GM23338 (cell line): ENCODE data around the gene ZSWIM5. TPM values are rescaled to one million over a fixed set of nuclear protein-coding genes. Genes with fewer than 3 reads are reported as not detected.

Experiments
- ATAC-seq: fragments of 200-7000 bp; cut with Tn5 transposase; 3 replicates; pipeline ENCODE4 v1.9.1; 2020
- DNase-seq: peaks from one replicate; pipeline ENCODE4 v3.0.0-alpha.2; 2015; ENCODE audit warnings: low spot score
- H2AFZ ChIP-seq: fragments of 200-600 bp; sonication (generic); 2 replicates; pipeline ENCODE4 v1.8.0; 2016; ENCODE audit warnings: antibody characterized with exemption, mild to moderate bottlenecking, moderate library complexity
- H3F3A ChIP-seq: fragments of 200-600 bp; sonication (generic); replicated peaks from 2 replicates; pipeline ENCODE4 v1.8.0; 2017; ENCODE audit warnings: antibody characterized with exemption, mixed run types, low read depth
- H3K27ac ChIP-seq: fragments of 200-600 bp; sonication (generic); 2 replicates; pipeline ENCODE4 v1.6.1; 2016; ENCODE audit warnings: low read depth
- H3K27me3 ChIP-seq: fragments of 200-600 bp; sonication (generic); 2 replicates; pipeline ENCODE4 v1.8.0; 2016; ENCODE audit warnings: mild to moderate bottlenecking, mixed run types, moderate library complexity; ENCODE audit not compliant: insufficient read depth
- H3K36me3 ChIP-seq: fragments of 200-600 bp; sonication (generic); 2 replicates; pipeline ENCODE4 v1.8.0; 2016; ENCODE audit warnings: mild to moderate bottlenecking; ENCODE audit not compliant: insufficient read depth
- H3K4me1 ChIP-seq: fragments of 200-600 bp; sonication (generic); 2 replicates; pipeline ENCODE4 v1.8.0; 2016; ENCODE audit warnings: mild to moderate bottlenecking, moderate library complexity; ENCODE audit not compliant: insufficient read depth
- H3K4me2 ChIP-seq: fragments of 200-600 bp; sonication (generic); 2 replicates; pipeline ENCODE4 v1.7.1; 2017; ENCODE audit warnings: mixed run types
- H3K4me3 ChIP-seq: fragments of 200-600 bp; sonication (generic); 2 replicates; pipeline ENCODE4 v1.6.1; 2016; ENCODE audit warnings: mixed run types
- H3K79me2 ChIP-seq: fragments of 200-600 bp; sonication (generic); replicated peaks from 2 replicates; pipeline ENCODE4 v1.8.0; 2017; ENCODE audit warnings: mild to moderate bottlenecking; ENCODE audit not compliant: insufficient read depth
- H3K9me2 ChIP-seq: fragments of 200-600 bp; sonication (generic); 2 replicates; pipeline ENCODE4 v1.8.0; 2017; ENCODE audit not compliant: insufficient read depth
- H4K20me1 ChIP-seq: fragments of 200-600 bp; sonication (generic); replicated peaks from 2 replicates; pipeline ENCODE4 v1.8.0; 2017; ENCODE audit warnings: mild to moderate bottlenecking; ENCODE audit not compliant: insufficient read depth
- H3K27ac Mint-ChIP-seq: 2 replicates; pipeline ENCODE4 v1.8.0; 2020; ENCODE audit warnings: inconsistent platforms, mild to moderate bottlenecking, moderate library complexity, mixed read lengths
- H3K27me3 Mint-ChIP-seq: 3 replicates; pipeline ENCODE4 v1.8.0; 2022; ENCODE audit warnings: low read depth, mild to moderate bottlenecking, moderate library complexity, mixed read lengths, inconsistent platforms; ENCODE audit not compliant: insufficient read depth, poor library complexity
- H3K36me3 Mint-ChIP-seq: 3 replicates; pipeline ENCODE4 v1.8.0; 2021; ENCODE audit warnings: low read depth, mild to moderate bottlenecking, inconsistent platforms, moderate library complexity, mixed read lengths
- H3K4me1 Mint-ChIP-seq: 3 replicates; pipeline ENCODE4 v1.8.0; 2020; ENCODE audit warnings: mild to moderate bottlenecking, inconsistent platforms, mixed read lengths
- H3K4me3 Mint-ChIP-seq: 3 replicates; pipeline ENCODE4 v1.8.0; 2021; ENCODE audit warnings: moderate library complexity, mild to moderate bottlenecking, inconsistent platforms, mixed read lengths
- H3K9me3 Mint-ChIP-seq: 3 replicates; pipeline ENCODE4 v1.8.0; 2020; ENCODE audit warnings: moderate library complexity, mild to moderate bottlenecking, inconsistent platforms, mixed read lengths
- CREB1 ChIP-seq: fragments of 250-450 bp; sonication (Bioruptor Pico); IDR thresholded peaks from 2 replicates; pipeline ENCODE4 v1.5.0; 2020; ENCODE audit warnings: low read depth, mild to moderate bottlenecking, moderate library complexity
- EZH2 ChIP-seq: fragments of 200-600 bp; sonication (generic); IDR thresholded peaks from one replicate; pipeline ENCODE4 v1.8.0; 2017; ENCODE audit warnings: antibody characterized with exemption, mild to moderate bottlenecking, low read depth; ENCODE audit not compliant: unreplicated experiment
- EZH2phosphoT487 ChIP-seq: fragments of 200-600 bp; sonication (generic); IDR thresholded peaks from one replicate; pipeline ENCODE4 v1.8.1; 2018; ENCODE audit warnings: antibody characterized with exemption; ENCODE audit not compliant: unreplicated experiment
- JUNB ChIP-seq: IDR thresholded peaks from one replicate; pipeline ENCODE4 v1.6.1; 2016; ENCODE audit warnings: antibody characterized with exemption; ENCODE audit not compliant: unreplicated experiment
- NANOG ChIP-seq: IDR thresholded peaks from 2 replicates; pipeline ENCODE4 v1.6.1; 2016; ENCODE audit warnings: antibody characterized with exemption, borderline replicate concordance
- POLR2AphosphoS5 ChIP-seq: IDR thresholded peaks from 2 replicates; pipeline ENCODE4 v1.6.1; 2016; ENCODE audit warnings: antibody characterized with exemption, low read depth
- STAT1 ChIP-seq: IDR thresholded peaks from one replicate; pipeline ENCODE4 v1.6.1; 2016; ENCODE audit warnings: antibody characterized with exemption; ENCODE audit not compliant: unreplicated experiment
- ZNF114 ChIP-seq: fragments of 250-450 bp; sonication (Bioruptor Pico); IDR thresholded peaks from 2 replicates; pipeline ENCODE4 v1.5.0; 2020; ENCODE audit warnings: mild to moderate bottlenecking, moderate library complexity
- ZNF331 ChIP-seq: fragments of 250-450 bp; sonication (Bioruptor Pico); IDR thresholded peaks from 2 replicates; pipeline ENCODE4 v1.5.0; 2020; ENCODE audit warnings: low read depth, mild to moderate bottlenecking, moderate library complexity
- polyA plus RNA-seq: library from polyadenylated mRNA; unstranded; fragments of >200 nt; fragmentation: Nextera tagmentation; extraction: Ambion mirVana; gene quantifications from 2 replicates; pipeline ENCODE4 v1.2.1, GENCODE V29; 2016
- total RNA-seq: library from RNA; depleted of rRNA; stranded (reverse); fragments of >200 nt; shearing (Covaris generic); gene quantifications from 2 replicates; pipeline ENCODE4 v1.2.3, GENCODE V29; 2014
- TF ChIP-seq, protein P1 (sequence below): IDR thresholded peaks from one replicate; pipeline ENCODE4 v1.6.1; 2018; ENCODE audit warnings: antibody characterized with exemption; ENCODE audit not compliant: unreplicated experiment
- TF ChIP-seq, protein P2 (sequence below): IDR thresholded peaks from 2 replicates; pipeline ENCODE4 v1.6.1; 2016; ENCODE audit warnings: antibody characterized with exemption
- TF ChIP-seq, protein P3 (sequence below), 2 experiments: fragments of 200-600 bp in 1 of 2; sonication (generic) in 1 of 2; conservative IDR thresholded peaks; 2 replicates each; pipeline versions ENCODE4 v1.5.1 to v1.6.1; 2016 to 2017; ENCODE audit warnings: antibody characterized with exemption in 2 of 2, low read depth in 2 of 2, mild to moderate bottlenecking in 2 of 2, moderate library complexity in 1 of 2
- TF ChIP-seq, protein P4 (sequence below): fragments of 250-450 bp; sonication (Bioruptor Pico); IDR thresholded peaks from 2 replicates; pipeline ENCODE4 v1.5.0; 2020; ENCODE audit warnings: mild to moderate bottlenecking, moderate library complexity

Gene ZSWIM5
- total and polyA plus RNA-seq, 2 experiments from 2014 or later: 0.65 to 3.6 TPM

DNA sequence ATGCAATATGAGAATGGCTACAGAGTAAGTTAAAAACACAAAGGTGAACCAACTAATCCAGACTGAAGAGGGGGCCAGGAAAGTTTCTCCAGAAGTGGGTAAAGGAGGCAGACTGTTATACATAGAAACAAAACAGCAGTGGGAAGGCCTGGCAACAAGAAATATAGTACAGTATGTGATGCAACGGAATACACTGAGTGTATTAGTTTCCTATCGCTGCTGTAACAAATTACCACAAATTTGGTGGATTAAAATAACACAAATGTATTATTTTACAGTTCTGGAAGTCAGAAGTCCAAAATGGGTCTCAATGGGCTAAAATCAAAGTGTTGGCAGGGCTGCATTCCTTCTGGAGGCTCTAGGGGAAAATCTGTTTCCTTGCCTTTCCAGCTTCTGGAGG is 95.2 kb downstream of the ZSWIM5 start (continued):
- TF ChIP-seq, protein P1, sequence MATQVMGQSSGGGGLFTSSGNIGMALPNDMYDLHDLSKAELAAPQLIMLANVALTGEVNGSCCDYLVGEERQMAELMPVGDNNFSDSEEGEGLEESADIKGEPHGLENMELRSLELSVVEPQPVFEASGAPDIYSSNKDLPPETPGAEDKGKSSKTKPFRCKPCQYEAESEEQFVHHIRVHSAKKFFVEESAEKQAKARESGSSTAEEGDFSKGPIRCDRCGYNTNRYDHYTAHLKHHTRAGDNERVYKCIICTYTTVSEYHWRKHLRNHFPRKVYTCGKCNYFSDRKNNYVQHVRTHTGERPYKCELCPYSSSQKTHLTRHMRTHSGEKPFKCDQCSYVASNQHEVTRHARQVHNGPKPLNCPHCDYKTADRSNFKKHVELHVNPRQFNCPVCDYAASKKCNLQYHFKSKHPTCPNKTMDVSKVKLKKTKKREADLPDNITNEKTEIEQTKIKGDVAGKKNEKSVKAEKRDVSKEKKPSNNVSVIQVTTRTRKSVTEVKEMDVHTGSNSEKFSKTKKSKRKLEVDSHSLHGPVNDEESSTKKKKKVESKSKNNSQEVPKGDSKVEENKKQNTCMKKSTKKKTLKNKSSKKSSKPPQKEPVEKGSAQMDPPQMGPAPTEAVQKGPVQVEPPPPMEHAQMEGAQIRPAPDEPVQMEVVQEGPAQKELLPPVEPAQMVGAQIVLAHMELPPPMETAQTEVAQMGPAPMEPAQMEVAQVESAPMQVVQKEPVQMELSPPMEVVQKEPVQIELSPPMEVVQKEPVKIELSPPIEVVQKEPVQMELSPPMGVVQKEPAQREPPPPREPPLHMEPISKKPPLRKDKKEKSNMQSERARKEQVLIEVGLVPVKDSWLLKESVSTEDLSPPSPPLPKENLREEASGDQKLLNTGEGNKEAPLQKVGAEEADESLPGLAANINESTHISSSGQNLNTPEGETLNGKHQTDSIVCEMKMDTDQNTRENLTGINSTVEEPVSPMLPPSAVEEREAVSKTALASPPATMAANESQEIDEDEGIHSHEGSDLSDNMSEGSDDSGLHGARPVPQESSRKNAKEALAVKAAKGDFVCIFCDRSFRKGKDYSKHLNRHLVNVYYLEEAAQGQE: no peak
- TF ChIP-seq JUNB (no peak), ZNF114 (CRISPR knock-in tag) (no peak), ZNF331 (CRISPR knock-in tag) (no peak), NANOG (no peak), POLR2AphosphoS5 (no peak), CREB1 (no peak), EZH2 (no peak), STAT1 (no peak)
- TF ChIP-seq, protein P2, sequence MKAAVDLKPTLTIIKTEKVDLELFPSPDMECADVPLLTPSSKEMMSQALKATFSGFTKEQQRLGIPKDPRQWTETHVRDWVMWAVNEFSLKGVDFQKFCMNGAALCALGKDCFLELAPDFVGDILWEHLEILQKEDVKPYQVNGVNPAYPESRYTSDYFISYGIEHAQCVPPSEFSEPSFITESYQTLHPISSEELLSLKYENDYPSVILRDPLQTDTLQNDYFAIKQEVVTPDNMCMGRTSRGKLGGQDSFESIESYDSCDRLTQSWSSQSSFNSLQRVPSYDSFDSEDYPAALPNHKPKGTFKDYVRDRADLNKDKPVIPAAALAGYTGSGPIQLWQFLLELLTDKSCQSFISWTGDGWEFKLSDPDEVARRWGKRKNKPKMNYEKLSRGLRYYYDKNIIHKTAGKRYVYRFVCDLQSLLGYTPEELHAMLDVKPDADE: no peak
- TF ChIP-seq, protein P3, sequence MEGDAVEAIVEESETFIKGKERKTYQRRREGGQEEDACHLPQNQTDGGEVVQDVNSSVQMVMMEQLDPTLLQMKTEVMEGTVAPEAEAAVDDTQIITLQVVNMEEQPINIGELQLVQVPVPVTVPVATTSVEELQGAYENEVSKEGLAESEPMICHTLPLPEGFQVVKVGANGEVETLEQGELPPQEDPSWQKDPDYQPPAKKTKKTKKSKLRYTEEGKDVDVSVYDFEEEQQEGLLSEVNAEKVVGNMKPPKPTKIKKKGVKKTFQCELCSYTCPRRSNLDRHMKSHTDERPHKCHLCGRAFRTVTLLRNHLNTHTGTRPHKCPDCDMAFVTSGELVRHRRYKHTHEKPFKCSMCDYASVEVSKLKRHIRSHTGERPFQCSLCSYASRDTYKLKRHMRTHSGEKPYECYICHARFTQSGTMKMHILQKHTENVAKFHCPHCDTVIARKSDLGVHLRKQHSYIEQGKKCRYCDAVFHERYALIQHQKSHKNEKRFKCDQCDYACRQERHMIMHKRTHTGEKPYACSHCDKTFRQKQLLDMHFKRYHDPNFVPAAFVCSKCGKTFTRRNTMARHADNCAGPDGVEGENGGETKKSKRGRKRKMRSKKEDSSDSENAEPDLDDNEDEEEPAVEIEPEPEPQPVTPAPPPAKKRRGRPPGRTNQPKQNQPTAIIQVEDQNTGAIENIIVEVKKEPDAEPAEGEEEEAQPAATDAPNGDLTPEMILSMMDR (conservative IDR thresholded peaks at IDR 0.05; ENCODE audit: low read depth in 2 of 2): no peak

DNA sequence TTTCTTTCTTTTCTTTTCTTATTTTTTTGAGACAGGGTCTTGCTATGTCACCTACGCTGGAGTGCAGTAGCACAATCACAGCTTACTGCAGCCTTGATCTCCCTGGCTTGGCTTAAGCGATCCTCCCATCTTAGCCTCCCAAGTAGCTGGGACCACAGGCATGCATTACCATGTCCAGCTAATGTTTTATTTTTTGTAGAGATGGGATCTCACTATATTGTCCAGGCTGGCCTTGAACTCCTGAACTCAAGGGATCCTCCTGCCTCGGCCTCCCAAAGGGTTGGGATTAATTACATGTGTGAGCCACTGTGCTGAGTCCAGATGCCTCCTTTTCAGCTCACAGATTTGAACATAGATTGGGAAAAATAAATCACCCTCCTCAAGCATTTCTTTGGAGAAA is 98.6 kb downstream of the ZSWIM5 start:
- Histone ChIP-seq H3K27me3 (no peaks in the 10 kb centered on the region), H4K20me1 (no peaks in the 10 kb centered on the region), H3F3A (no peaks in the 10 kb centered on the region), H3K4me1 (peaks cover 8% of the 10 kb centered on the region; the same call in 1 of the 2 replicates), H3K4me3 (no peak overlapping the region), H3K79me2 (no peaks in the 10 kb centered on the region), H3K27ac (no peak overlapping the region), H3K9me2 (no peaks in the 10 kb centered on the region), H2AFZ (no peak overlapping the region), H3K4me2 (no peak overlapping the region), H3K36me3 (0 out of 2 replicates have a peak, but pooled peaks cover 5% of the 10 kb centered on the region)
- Mint-ChIP-seq H3K9me3 (peaks cover 40% of the 10 kb centered on the region), H3K4me3 (no peak overlapping the region), H3K27me3 (peaks cover 3% of the 10 kb centered on the region), H3K27ac (no peak overlapping the region), H3K36me3 (peaks cover 19% of the 10 kb centered on the region; the same call in 2 of the 3 replicates), H3K4me1 (no peaks in the 10 kb centered on the region)
- DNase-seq (no peak), ATAC-seq (no peak)
- no peak for TF ChIP-seq JUNB
- no peak for TF ChIP-seq EZH2phosphoT487
- TF ChIP-seq ZNF114 (CRISPR knock-in tag): no peak
- TF ChIP-seq NANOG: no peak
- no peak for TF ChIP-seq POLR2AphosphoS5
- TF ChIP-seq CREB1: no peak
- TF ChIP-seq, protein P4, sequence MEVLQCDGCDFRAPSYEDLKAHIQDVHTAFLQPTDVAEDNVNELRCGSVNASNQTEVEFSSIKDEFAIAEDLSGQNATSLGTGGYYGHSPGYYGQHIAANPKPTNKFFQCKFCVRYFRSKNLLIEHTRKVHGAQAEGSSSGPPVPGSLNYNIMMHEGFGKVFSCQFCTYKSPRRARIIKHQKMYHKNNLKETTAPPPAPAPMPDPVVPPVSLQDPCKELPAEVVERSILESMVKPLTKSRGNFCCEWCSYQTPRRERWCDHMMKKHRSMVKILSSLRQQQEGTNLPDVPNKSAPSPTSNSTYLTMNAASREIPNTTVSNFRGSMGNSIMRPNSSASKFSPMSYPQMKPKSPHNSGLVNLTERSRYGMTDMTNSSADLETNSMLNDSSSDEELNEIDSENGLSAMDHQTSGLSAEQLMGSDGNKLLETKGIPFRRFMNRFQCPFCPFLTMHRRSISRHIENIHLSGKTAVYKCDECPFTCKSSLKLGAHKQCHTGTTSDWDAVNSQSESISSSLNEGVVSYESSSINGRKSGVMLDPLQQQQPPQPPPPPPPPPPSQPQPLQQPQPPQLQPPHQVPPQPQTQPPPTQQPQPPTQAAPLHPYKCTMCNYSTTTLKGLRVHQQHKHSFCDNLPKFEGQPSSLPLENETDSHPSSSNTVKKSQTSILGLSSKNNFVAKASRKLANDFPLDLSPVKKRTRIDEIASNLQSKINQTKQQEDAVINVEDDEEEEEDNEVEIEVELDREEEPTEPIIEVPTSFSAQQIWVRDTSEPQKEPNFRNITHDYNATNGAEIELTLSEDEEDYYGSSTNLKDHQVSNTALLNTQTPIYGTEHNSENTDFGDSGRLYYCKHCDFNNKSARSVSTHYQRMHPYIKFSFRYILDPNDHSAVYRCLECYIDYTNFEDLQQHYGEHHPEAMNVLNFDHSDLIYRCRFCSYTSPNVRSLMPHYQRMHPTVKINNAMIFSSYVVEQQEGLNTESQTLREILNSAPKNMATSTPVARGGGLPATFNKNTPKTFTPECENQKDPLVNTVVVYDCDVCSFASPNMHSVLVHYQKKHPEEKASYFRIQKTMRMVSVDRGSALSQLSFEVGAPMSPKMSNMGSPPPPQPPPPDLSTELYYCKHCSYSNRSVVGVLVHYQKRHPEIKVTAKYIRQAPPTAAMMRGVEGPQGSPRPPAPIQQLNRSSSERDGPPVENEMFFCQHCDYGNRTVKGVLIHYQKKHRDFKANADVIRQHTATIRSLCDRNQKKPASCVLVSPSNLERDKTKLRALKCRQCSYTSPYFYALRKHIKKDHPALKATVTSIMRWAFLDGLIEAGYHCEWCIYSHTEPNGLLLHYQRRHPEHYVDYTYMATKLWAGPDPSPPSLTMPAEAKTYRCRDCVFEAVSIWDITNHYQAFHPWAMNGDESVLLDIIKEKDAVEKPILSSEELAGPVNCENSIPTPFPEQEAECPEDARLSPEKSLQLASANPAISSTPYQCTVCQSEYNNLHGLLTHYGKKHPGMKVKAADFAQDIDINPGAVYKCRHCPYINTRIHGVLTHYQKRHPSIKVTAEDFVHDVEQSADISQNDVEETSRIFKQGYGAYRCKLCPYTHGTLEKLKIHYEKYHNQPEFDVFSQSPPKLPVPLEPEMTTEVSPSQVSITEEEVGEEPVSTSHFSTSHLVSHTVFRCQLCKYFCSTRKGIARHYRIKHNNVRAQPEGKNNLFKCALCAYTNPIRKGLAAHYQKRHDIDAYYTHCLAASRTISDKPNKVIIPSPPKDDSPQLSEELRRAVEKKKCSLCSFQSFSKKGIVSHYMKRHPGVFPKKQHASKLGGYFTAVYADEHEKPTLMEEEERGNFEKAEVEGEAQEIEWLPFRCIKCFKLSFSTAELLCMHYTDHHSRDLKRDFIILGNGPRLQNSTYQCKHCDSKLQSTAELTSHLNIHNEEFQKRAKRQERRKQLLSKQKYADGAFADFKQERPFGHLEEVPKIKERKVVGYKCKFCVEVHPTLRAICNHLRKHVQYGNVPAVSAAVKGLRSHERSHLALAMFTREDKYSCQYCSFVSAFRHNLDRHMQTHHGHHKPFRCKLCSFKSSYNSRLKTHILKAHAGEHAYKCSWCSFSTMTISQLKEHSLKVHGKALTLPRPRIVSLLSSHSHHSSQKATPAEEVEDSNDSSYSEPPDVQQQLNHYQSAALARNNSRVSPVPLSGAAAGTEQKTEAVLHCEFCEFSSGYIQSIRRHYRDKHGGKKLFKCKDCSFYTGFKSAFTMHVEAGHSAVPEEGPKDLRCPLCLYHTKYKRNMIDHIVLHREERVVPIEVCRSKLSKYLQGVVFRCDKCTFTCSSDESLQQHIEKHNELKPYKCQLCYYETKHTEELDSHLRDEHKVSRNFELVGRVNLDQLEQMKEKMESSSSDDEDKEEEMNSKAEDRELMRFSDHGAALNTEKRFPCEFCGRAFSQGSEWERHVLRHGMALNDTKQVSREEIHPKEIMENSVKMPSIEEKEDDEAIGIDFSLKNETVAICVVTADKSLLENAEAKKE (CRISPR knock-in tag): no peak
- no peak for TF ChIP-seq EZH2
- no peak for TF ChIP-seq ZNF331 (CRISPR knock-in tag)
